Bronchial epithelial cell (primary cell): ENCODE data around the gene MAP4K5. TPM values are rescaled to one million over a fixed set of nuclear protein-coding genes. Genes with fewer than 3 reads are reported as not detected.
"Not testable (repeated sequence)": the region's sequence is repeated elsewhere in the genome, so short reads cannot be mapped to it uniquely, and the experiment has no call there.

Experiments used
- DNase-seq: peaks from one replicate; pipeline ENCODE4 v3.0.0-alpha.2; 2010; ENCODE audit warnings: low read depth
- FAIRE-seq: peaks from 2 replicates; lab custom pipeline; 2011; peaks lifted over from hg19 to GRCh38; lab: Jason Lieb, UNC
- H3K27me3 ChIP-seq: 2 replicates; pipeline ENCODE4 v1.5.1; 2011; ENCODE audit warnings: low read length; ENCODE audit not compliant: control insufficient read depth, insufficient read depth
- H3K36me3 ChIP-seq: 2 replicates; pipeline ENCODE4 v1.5.1; 2011; ENCODE audit warnings: low read length; ENCODE audit not compliant: control insufficient read depth, insufficient read depth
- H3K4me3 ChIP-seq: 2 replicates; pipeline ENCODE4 v1.5.1; 2011; ENCODE audit warnings: mild to moderate bottlenecking, low read depth, low read length, control low read depth
- total RNA-seq: library from RNA; depleted of rRNA; stranded (reverse); fragments of >200 nt; gene quantifications from 2 replicates; pipeline ENCODE4 v1.2.1, GENCODE V29; 2014
- TF ChIP-seq, protein P1 (sequence below): IDR thresholded peaks from 2 replicates; pipeline ENCODE4 v1.5.1; 2011; ENCODE audit warnings: mild to moderate bottlenecking, moderate library complexity, low read length, control low read depth, inconsistent platforms; ENCODE audit not compliant: insufficient read depth, severe bottlenecking

MAP4K5 gene
- total RNA-seq, 1 donor from 2014 or later: 28.4 TPM

DNA sequence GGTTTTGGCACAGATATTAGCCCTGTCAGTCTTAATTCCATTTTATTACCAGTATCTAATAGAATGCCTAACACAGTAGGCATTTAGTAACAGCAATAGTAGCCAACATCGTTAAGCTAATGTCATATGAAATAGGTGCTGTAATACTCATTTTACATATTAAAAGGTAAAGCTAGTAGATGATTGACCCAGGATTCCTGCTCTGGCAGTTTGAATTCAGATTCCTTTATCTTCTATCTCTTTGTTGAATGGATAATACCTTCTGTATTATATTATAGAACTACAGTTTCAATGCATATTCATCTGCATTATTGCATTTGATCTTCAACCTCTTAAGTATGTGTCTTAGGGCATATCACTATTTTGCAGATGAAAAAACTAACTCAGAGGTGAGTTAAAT is 30.5 kb upstream of the MAP4K5 start:
- no peak for FAIRE-seq
- H3K27me3 ChIP-seq: no peaks in the 10 kb centered on the region
- TF ChIP-seq, protein P1, sequence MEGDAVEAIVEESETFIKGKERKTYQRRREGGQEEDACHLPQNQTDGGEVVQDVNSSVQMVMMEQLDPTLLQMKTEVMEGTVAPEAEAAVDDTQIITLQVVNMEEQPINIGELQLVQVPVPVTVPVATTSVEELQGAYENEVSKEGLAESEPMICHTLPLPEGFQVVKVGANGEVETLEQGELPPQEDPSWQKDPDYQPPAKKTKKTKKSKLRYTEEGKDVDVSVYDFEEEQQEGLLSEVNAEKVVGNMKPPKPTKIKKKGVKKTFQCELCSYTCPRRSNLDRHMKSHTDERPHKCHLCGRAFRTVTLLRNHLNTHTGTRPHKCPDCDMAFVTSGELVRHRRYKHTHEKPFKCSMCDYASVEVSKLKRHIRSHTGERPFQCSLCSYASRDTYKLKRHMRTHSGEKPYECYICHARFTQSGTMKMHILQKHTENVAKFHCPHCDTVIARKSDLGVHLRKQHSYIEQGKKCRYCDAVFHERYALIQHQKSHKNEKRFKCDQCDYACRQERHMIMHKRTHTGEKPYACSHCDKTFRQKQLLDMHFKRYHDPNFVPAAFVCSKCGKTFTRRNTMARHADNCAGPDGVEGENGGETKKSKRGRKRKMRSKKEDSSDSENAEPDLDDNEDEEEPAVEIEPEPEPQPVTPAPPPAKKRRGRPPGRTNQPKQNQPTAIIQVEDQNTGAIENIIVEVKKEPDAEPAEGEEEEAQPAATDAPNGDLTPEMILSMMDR: no peak

DNA sequence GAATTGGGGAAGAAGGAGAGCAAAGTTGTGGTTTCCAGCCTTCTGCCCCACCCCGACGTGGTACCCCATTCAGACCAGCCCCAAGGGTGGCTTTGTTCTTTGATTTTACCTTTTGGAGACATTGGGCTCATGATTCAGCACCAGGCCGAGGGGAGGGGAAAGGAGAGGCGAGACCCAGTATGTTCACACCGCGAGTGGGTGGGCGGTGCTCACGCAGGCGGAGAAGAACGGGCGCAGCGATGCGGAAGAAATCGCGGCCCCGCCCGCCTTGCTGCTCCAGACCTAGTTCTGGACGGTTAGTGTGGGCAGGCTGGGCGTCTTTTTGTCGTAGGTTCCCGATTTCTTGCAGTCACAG is 28.5 kb upstream of the MAP4K5 start:
- H3K4me3 ChIP-seq: peak overlapping the region; percentile 77
- FAIRE-seq: no peak
- peak; percentile 61 for DNase-seq
- TF ChIP-seq, protein P1: no peak
- H3K36me3 ChIP-seq: no peaks in the 10 kb centered on the region
- no peaks in the 10 kb centered on the region for H3K27me3 ChIP-seq

More for the DNA sequence above, 30.5 kb upstream of the MAP4K5 start:
- Histone ChIP-seq H3K36me3 (no peaks in the 10 kb centered on the region), H3K4me3 (no peak overlapping the region)
- no peak for DNase-seq

GRCh38 chr14:50559990-50560930 is 27.9 kb upstream of the MAP4K5 start, which contains the start of gene ATL1:
ATL1 (plus strand) TSS chr14:50560145; CDS start chr14:50560266, 121 bp downstream.
- no peaks in the 10 kb centered on the region for H3K36me3 ChIP-seq
- DNase-seq (peak; percentile 63), FAIRE-seq (no peak)
- TF ChIP-seq, protein P1: no peak
- peak within 1 kb of the TSS; percentile 77 for H3K4me3 ChIP-seq
- no peaks in the 10 kb centered on the region for H3K27me3 ChIP-seq

GRCh38 chr14:50552796-50553195 is 20.4 kb upstream of the MAP4K5 start:
- FAIRE-seq, H3K4me3 ChIP-seq, H3K36me3 ChIP-seq, DNase-seq, H3K27me3 ChIP-seq: not testable (repeated sequence)

- FAIRE-seq: no peak
- H3K4me3 ChIP-seq: no peak overlapping the region
- no peak for DNase-seq
- no peaks in the 10 kb centered on the region for H3K27me3 ChIP-seq
- no peaks in the 10 kb centered on the region for H3K36me3 ChIP-seq
- TF ChIP-seq, protein P1: no peak
Observed at GRCh38 chr14:50551877-50552276, 19.5 kb upstream of the MAP4K5 start.

- Histone ChIP-seq H3K27me3 (no peaks in the 10 kb centered on the region), H3K4me3 (no peak overlapping the region), H3K36me3 (no peaks in the 10 kb centered on the region)
- DNase-seq: no peak
- TF ChIP-seq, protein P1: no peak
- no peak for FAIRE-seq
Observed at GRCh38 chr14:50550294-50550693, 17.9 kb upstream of the MAP4K5 start.
